Prostate gland (tissue), 2 donors: ENCODE data around the gene FOXS1.
A peak's percentile ranks its signal among the peaks of the same experiment; 100 is the strongest.

Source experiments
- CTCF ChIP-seq, 4 experiments: fragments of 200-600 bp in 2 of 4; fragments of 450-650 bp in 2 of 4; sonication (generic) in 2 of 4; IDR thresholded peaks; 1 replicate in 3 of 4; 2 replicates in 1 of 4; pipeline ENCODE4 v1.5.1; 2016 to 2019; ENCODE audit warnings: antibody characterized with exemption in 4 of 4, mild to moderate bottlenecking in 2 of 4, moderate library complexity in 2 of 4
- POLR2AphosphoS5 ChIP-seq: sonication (generic); formaldehyde crosslinking; IDR thresholded peaks from one replicate; pipeline ENCODE4 v1.6.1; 2017; ENCODE audit warnings: antibody characterized with exemption

GRCh38 chr20:31845300-31845863 is at the start of gene FOXS1:
- TF ChIP-seq CTCF (IDR thresholded peaks at IDR 0.05) (no peak), POLR2AphosphoS5 (peak; percentile 16)
